HG03442 (cell line): ENCODE results near the gene ANKS1B.
A peak's percentile ranks its signal among the peaks of the same experiment; 100 is the strongest.

Experiments used
- ATAC-seq: cut with Tn5 transposase; IDR thresholded peaks from one replicate; pipeline ENCODE4 v1.9.1; 2021; ENCODE audit warnings: mild to moderate bottlenecking, moderate library complexity; ENCODE audit not compliant: unreplicated experiment

The ANKS1B gene

DNA sequence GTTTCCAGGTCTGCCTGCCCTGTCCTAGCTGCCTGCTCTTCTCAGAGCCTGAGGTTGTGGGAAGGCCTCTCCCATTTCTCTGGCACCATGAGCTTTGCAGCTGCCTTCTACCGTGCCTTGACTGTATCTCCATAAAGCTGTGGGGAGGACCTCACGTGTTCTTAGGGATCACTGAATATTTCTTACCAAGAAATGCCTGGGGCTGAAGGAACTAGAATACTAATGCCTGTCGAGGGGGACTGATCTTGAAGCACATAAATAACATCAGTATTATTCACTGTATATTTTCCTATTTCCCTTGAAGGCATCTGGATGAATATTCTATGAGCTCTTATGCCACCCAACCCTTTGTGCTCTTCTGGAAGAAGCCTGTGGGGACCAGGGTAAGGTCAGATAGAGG is 1236.3 kb downstream of the ANKS1B start:
- no peak for ATAC-seq

DNA sequence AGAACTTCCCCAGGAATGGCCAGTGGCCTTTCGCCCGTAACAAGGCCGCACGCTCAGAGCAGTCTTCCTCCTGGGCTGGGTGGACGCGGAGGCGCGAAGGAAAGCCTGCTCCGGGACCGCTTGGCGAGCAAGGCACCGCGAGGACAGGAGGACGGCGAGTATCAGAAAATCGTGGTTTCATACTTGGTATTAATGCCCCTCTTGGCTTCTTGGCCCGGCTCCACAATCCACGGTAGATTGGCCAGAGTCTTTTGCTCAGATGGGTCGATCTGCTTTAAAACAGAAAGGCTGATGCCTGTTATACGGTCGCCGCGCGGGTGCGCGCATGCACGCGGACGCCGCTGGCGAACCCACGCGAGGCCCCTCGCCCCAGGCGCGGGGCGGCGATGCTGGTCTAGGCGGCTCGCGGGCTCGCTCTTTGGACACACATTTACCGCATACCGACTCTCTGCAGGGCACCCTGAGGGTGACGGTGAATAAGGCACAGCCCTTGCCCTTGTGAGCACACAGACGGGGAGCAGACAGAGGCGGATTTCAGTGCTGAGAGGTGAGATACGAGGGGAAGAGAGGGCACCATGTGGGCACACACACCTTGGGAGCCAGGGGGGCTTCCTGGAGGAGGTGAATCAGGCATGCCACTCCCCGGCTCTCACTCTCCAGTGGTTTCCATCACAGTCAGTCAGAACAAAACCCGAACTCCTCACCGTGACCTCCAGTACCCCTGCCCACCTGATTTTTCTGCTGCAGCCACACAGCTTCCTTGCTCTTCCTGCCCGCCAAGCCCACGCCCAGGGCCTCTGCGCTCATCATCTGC is 1239.0 kb downstream of the ANKS1B start:
- ATAC-seq: peak; percentile 40

DNA sequence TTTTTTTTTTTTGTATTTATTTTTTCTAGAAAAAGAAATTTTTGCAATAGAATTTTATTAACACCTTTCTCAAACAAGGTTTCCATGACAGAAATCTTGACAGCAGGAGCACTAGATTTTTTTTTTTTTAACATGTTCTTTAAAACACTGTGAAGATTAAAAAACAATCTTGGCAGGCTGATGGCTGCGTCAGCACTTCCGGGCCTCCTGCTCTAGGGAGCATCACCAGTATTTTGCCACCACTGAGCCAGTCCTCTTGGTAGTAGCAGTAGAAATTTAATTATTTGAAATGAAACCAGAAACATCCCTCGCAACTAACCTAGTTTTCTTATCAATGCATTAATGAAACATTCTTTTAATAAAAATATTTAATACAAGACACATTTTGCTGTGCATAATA is 1240.1 kb downstream of the ANKS1B start:
- no peak for ATAC-seq

DNA sequence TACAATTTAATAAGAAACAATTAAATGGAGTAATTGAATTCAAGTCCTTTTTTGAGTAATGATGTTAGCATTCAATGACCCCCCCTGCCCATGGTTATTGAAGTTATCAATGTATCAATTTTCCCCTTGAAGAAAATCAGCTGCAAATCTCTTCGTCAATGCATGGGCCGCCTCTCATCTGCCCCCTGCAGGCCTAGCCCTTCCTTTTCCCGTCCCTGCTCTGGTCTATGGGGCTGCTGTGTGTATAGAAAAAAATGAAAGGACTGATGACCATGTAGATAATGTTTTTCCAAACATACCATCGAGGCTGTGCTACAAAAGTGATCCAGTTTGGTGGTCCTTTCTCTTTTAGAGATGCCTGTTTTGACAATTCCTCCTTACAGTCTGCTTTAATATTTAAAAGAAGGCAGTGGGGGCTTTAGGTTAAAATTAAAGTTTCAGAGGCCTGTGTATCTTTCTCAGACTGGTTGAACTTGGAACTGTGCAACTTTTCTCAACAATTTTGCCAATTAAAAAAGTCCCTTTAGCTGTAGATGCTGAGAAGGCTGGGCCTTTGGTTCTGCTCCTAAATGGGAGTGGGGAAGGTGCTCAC is 1241.3 kb downstream of the ANKS1B start:
- peak; percentile 51 for ATAC-seq

DNA sequence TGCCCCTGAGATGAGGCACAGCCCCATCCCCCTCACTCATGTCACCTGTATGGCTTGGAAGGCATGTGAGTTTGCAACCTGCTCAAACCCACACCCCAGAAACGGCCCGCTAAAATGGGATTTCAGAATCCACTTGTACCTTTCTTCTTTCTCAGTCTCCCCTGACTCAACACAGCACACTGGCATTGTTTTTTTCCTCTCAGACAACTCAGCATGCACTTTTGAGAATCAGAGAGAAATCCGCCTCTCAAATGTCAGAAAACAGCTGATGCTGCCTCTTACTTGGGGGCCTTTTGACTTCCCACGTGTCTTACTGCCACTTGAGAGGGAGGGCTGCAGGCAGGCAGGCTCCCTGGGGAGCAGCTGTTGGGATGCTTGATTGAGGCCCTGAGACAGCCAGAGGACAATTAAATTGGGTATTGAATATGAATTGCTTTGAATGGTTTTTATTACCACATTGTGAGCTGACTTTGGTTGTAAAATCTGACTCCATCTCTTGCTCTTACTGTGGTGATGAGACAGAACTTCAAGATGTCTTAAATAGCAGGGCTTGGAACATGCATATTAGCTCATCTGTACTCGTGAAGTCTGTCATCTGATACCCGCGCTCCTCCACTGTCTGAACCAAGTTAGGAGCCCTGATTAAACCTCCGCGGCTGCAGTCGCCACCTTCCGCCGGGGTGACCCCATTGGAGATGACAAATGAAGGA is 1243.0 kb downstream of the ANKS1B start:
- ATAC-seq: no peak

DNA sequence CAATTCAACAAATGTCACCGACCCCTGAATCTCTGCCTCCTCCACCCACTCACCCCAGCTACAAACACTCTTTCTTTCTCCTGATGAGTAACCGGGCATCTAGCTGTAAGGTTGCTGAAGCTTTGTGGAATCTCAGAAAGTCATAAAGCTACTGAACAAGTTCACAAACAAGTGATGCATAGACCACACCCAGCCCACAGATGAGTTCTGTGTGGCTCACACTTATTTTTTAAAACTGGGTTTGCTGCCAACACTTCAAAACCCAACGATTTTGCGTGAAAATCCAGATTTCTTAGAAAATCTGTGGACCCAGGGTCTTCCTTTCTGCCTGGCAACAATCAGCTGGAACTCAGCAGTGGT is 1243.6 kb downstream of the ANKS1B start:
- ATAC-seq: no peak

DNA sequence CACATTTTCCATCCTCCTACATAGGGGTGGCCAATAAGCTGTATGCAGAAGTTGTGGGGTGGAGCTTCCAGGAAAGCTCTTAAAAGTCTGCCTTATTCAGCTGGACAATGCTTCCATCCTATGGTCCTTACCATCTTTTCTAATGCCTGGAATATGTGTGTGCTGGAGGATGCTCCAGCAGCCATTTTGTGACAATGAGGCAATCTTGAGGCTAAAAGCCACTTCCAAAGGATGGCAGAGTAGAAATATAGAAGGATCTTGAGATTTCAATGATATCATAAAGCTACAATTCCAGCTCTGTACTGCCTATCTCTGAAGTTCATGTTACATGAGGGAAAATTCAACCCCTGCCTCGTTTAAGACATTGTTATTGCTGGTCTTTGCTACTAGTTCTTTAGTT is 1244.0 kb downstream of the ANKS1B start:
- ATAC-seq: no peak

DNA sequence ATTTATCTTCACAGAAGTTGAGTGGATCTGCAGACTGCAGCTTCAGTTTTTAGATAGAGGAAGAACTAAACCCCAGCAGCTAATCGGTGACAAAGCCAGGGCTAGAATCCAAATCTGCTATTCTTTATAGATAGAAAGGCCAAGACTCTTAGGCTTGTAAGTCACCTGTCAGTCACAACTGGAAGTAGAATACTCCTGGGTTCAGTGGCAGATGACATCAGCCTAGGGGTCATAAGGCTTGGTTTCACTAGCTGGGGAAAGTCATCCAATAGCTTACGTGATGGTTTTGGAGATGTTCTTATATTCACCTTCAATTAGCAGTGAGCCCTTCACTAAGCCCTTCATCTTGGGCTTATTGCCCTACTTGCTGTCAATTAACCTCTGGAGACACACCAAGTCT is 1246.2 kb downstream of the ANKS1B start:
- ATAC-seq: no peak

DNA sequence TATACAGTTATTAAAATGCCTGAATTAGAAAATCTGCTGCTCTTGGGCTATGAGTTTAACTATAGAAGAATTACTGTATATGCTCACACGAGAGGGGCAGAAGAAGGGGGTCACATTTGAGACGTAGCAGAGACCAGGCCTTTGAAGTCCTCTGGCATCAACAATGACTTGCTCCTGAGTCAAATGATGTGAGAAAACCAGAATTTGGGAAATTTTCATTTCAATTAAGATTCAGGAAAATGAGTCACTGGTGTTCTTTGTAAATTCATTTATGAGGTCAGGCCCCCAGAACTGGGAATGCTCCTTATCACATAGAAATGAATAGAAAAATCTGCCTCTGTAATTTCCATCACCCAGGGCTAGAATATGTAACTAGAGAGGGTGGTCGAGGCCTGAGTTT is 1246.7 kb downstream of the ANKS1B start:
- ATAC-seq: no peak

DNA sequence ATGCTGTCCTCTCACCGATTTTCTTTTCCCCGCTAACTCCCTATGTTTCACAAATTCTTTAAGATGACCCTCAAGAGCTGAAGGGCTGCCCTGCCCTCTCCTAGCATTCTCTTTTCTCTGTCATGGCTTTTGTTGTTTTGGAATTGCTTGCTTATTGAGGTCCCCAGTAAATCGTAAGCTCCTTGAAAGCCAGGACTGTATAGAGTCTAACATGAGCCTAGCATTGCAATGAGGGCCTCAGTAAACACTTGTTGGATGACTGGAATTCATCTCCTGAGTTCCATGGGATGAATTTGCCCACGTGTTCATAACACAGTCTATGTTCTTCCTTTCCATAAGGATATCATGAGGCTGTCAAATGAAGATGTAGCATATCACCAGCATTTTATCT is 1247.4 kb downstream of the ANKS1B start:
- no peak for ATAC-seq

DNA sequence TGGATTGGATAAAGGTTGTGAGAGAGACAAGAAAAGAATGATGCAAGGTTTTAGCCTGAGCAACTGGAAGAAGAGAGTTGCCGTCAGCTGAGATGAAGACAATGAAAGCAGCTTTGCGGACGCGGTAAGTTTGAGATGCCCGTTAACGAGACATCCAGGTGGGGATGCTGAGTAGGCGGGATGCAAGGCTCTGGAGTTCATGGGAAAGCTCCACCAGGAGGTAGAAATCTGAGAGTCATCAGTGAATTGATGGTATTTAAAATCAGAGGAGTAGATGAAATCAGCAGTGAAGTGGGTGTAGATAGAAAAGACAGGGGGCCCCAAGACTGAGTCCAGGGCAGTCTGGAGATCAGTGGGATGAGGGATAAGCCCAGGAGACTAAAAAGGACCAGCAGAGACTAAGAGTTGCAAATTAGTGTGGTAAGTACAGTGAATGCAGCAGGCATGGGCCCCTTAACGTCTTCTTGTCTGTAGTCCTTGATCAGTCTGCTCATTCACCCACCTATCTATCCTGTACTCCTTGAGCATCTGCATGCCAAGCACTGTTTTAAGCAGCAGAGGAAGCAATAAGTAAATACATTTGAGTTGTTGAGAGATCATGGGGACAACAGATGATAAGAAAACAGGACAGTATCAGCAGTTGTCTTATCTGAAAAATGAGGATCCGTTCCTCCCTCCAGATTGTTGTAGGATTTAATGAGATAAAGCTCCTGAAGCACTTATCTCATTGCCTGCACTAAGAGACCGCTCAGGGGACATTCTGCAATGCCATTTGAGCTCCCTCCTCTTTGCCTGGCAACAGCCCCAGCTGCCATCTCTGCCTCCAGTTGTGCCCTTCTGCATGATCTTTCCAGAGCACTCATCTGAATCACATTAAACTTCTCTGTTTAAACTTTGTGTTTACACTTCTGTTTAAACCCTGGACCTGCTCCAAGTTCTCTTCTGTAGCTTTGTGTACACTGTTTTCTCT is 1248.1 kb downstream of the ANKS1B start:
- no peak for ATAC-seq

DNA sequence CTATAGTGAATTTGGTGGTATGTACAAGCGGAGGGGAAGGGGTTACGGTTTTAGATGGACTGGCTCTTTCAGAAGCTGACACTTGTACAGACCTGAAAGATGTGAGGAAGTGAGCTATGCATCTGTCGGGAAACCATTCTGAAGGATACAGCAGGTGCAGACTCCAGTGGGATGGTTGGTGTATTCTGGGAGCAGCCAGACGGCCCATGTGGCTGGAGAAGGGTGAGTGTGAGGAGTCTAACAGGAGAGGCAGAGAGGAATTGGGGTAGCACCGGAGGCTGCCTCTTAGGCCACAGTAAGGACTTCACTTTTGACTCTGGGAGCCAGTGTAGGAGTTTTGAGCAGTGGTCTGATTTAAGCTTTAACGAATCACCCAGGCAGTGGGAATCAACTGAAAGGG is 1248.9 kb downstream of the ANKS1B start:
- ATAC-seq: no peak

DNA sequence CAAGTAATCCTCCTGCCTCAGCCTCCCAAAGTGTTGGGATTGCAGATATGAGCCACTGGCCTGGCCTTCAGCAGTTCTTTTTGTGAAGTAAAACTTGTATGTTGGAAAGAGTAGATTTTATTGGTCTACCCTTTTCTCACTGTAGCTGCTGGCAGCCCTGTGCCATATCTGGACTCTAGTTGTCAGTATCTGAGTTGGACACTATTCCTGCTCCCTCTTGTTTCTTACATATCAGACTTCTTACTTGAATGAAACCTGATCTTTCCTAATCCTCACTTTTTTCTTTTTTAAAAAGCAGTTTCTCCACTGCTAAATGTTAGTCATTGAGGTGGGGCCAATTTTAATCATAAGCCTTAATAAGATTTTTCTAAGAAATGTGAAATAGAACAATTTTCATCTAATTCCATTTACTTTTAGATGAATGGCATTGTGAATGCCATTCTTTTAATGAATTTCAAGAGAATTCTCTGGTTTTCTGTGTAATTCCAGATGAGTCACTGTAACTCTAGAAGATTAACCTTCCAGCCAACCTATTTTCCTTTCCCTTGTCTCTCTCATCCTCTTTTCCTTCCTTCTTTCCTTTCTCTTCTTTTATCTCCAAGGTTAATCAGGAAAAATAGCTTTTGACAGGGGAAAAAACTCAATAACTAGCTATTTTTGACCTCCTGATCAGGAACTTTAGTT is 1250.9 kb downstream of the ANKS1B start:
- ATAC-seq: no peak

DNA sequence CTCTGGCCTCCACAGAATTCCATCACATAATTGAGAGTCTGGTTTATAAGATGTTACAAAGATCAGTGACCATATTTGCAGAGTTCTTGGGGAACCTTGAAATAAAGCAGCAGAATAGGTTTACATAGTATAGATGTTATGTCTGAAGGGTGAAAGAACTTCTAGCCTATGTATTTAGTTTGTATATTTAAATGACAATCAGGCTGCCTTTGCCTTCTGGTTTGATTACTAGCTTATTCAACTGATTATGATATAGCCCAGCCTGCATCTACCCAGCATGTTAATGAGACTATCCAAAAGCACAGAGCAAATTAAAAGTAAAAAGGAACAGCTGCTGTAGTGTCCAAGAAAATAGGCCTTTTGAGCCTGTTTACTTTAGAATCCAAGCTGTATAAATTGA is 1254.3 kb downstream of the ANKS1B start:
- no peak for ATAC-seq

DNA sequence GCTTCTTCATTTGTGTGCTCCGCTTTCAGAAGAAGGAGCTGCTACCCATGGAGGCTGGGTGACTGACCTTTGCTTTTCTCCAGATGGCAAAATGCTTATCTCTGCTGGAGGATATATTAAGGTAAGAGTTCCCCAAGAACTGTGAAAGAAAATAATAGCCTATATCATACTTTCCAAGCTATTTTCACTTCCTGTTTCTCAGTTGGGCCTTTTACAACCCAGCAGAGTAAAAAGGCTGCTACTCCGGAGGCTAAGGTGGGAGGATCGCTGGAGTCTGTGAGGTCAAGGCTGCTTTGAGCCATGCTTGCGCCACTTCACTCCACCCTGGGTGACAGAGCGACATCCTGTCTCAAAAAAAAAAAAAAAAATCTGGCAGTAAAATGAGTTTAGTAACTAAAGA is 1257.5 kb downstream of the ANKS1B start:
- no peak for ATAC-seq

DNA sequence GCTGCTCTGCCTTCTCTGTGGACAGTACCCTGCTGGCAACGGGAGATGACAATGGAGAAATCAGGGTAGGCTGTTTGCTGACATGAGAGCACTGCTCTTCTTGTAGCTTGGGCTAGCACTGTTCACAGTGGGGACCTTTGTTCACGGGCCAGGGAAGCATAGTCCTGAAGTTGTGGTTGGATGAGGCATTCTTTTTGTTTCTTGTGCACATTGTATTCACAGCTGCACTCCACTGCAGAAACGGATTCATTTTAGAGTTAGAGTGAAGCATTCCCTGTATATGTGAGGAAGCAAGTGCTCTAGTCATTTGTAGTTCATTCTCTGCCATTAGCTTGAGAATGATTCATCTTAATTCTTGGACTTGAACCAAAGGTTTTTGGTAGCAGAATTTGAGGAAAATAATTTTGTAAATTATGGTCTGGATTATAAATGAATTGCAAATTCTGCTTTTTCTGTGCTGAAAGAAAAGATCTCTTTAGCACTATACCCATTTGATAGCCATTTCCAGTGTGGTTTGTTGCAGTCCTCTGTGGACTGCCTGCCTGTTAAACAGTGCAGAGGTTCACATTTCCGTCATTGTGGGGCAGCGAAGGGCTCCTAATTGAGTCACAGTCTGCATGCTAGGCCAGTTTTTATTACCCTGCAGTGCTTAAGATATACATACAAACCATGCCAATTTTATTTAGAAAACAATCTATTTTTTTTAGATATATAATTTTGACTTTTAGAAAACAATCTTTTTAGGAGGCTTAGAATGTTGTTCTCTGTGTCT is 1259.1 kb downstream of the ANKS1B start:
- peak; percentile 93 for ATAC-seq

DNA sequence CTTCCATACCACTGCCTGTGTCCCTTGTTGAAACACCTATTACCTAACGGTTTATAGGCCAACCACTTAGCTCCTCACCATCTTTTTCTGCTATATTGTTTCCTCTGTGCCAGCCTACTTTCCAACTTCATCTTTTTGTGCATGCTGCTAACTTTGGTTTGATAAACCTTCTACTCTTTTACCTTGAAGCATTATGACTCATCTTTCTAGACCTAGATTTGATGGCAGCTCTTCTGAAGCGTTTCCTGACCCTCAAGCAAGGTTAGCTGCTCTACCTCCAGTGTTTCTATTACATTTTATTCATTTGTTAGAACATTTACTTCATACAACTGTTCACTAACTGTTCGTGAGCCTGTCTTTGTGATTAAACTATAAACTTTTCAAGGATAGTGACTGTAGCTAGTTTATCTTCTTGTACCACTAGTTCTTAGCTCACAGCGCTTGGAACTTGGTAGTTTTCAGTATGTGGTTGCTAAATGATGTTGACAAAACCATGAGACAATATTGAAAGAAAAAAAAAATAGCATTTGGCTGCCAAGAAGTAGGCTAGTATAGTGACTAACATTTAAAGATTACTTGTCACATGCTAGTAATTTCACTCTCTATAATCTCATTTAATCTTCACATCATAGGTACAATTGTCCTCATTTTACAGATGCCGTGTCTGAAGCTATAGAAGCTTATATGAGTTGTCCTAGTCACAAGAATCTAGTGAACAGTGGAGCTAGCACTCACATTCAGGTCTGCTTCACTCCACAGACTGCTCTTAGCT is 1260.2 kb downstream of the ANKS1B start:
- ATAC-seq: no peak

DNA sequence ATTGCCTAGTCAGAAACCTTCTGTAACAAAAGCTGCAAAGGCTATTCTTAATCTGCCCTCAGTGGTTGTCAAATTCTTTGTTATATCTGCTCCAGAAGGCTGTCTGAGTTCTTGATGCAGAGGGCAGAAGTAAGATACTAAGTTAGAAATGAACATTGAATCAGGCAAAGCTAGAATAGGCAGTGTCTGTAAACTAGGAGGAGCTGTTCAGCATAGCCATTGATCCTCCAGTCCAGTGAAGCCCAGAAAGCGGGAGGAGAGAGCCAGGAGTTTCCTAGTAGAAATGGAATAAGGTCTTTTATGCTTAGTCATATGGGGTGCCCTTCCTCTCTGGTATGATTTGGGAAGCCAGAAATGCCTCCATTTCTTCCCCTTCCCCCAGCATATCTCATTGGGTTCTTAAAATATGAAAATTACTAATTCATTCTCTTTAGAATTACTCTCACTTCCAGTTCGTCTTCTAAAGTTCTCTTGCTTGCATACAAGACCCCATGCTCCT is 1263.5 kb downstream of the ANKS1B start:
- ATAC-seq: no peak
